Endothelial cell of umbilical vein (primary cell): Measurements from ENCODE around the gene ST6GALNAC6. TPM values are rescaled to one million over a fixed set of nuclear protein-coding genes. Genes with fewer than 3 reads are reported as not detected.

Source experiments
- BruUV-seq: library from RNA; stranded (reverse); fragments of 400-500 nt; replicated peaks from 2 replicates; lab custom pipeline; 2021; lab: Mats Ljungman, UMichigan
- CTCF ChIA-PET: fragments of 300-600, 350-600 bp; sonication (Branson Sonifier 250); formaldehyde crosslinking; loops from one replicate; lab custom pipeline; 2021; ENCODE audit warnings: antibody characterized with exemption, inconsistent platforms; lab: Charles Lee
- POLR2A ChIA-PET: fragments of 300-600, 350-600 bp; sonication (Branson Sonifier 250); formaldehyde crosslinking; loops from one replicate; lab custom pipeline; 2021; ENCODE audit warnings: antibody characterized with exemption, inconsistent platforms; lab: Charles Lee
- DNase-seq: peaks from one replicate; pipeline ENCODE4 v3.0.0-alpha.2; 2011; ENCODE audit warnings: low read depth, low spot score
- FAIRE-seq: peaks from 2 replicates; lab custom pipeline; 2011; peaks lifted over from hg19 to GRCh38; lab: Jason Lieb, UNC
- H2AFZ ChIP-seq: 2 replicates; pipeline ENCODE4 v1.6.0; 2012; ENCODE audit warnings: low read depth, low read length, control low read depth, inconsistent platforms
- H3K27ac ChIP-seq: 2 replicates; pipeline ENCODE4 v1.5.1; 2011; ENCODE audit warnings: low read depth, mild to moderate bottlenecking, control low read depth, low read length, moderate library complexity; ENCODE audit not compliant: insufficient read depth
- H3K27me3 ChIP-seq, 2 experiments: 2 replicates each; pipeline versions ENCODE4 v1.6.0 to v1.6.1; 2011; ENCODE audit warnings: low read length in 2 of 2, mixed read lengths in 1 of 2; ENCODE audit not compliant: control insufficient read depth in 2 of 2, insufficient read depth in 2 of 2
- H3K36me3 ChIP-seq, 2 experiments: 2 replicates in 1 of 2; 3 replicates in 1 of 2; pipeline ENCODE4 v1.5.1; 2011; ENCODE audit warnings: low read length in 2 of 2, mild to moderate bottlenecking in 1 of 2, moderate library complexity in 1 of 2; ENCODE audit not compliant: control insufficient read depth in 2 of 2, insufficient read depth in 2 of 2; ENCODE audit errors: extremely low read depth in 1 of 2
- H3K4me1 ChIP-seq: 3 replicates; pipeline ENCODE4 v1.5.1; 2011; ENCODE audit warnings: mild to moderate bottlenecking, low read length; ENCODE audit not compliant: control insufficient read depth, insufficient read depth; ENCODE audit errors: extremely low read depth
- H3K4me2 ChIP-seq: 2 replicates; pipeline ENCODE4 v1.6.1; 2011; ENCODE audit warnings: low read length, control low read depth, mixed read lengths; ENCODE audit not compliant: insufficient read depth
- H3K4me3 ChIP-seq, 3 experiments: fragments of 200-600 bp in 1 of 3; sonication (generic), shearing (Covaris generic) in 1 of 3; replicated peaks in 1 of 3; 2 replicates each; pipeline ENCODE4 v1.5.1; 2011 to 2016; ENCODE audit warnings: control low read depth in 3 of 3, low read length in 3 of 3, mild to moderate bottlenecking in 2 of 3, inconsistent platforms in 1 of 3, low read depth in 1 of 3, moderate library complexity in 1 of 3; ENCODE audit not compliant: insufficient read depth in 1 of 3
- H3K79me2 ChIP-seq: 2 replicates; pipeline ENCODE4 v1.6.0; 2012; ENCODE audit warnings: low read length, inconsistent platforms; ENCODE audit not compliant: control insufficient read depth, insufficient read depth
- H3K9ac ChIP-seq: replicated peaks from 2 replicates; pipeline ENCODE3; 2011; ENCODE audit warnings: low read length, control low read depth; ENCODE audit not compliant: insufficient read depth; ENCODE audit errors: extremely low read depth
- H3K9me1 ChIP-seq: replicated peaks from 3 replicates; pipeline ENCODE4 v1.6.0; 2011; ENCODE audit warnings: mild to moderate bottlenecking, low read length; ENCODE audit not compliant: control insufficient read depth, insufficient read depth; ENCODE audit errors: extremely low read depth
- H3K9me3 ChIP-seq: replicated peaks from 2 replicates; pipeline ENCODE4 v1.5.1; 2012; ENCODE audit warnings: low read length, inconsistent platforms; ENCODE audit not compliant: control insufficient read depth, insufficient read depth
- H4K20me1 ChIP-seq: replicated peaks from 2 replicates; pipeline ENCODE3; 2011; ENCODE audit warnings: mild to moderate bottlenecking, low read length; ENCODE audit not compliant: control insufficient read depth, insufficient read depth; ENCODE audit errors: extremely low read depth
- EZH2 ChIP-seq: IDR thresholded peaks from 2 replicates; pipeline ENCODE4 v1.6.1; 2012; ENCODE audit warnings: borderline replicate concordance, low read depth, mild to moderate bottlenecking, moderate library complexity, low read length, inconsistent platforms; ENCODE audit not compliant: severe bottlenecking
- FOS ChIP-seq: IDR thresholded peaks from 2 replicates; pipeline ENCODE4 v1.6.1; 2011; ENCODE audit warnings: mild to moderate bottlenecking, low read length, moderate library complexity, borderline replicate concordance; ENCODE audit not compliant: insufficient read depth
- GATA2 ChIP-seq: IDR thresholded peaks from 2 replicates; pipeline ENCODE4 v1.7.0; 2011; ENCODE audit warnings: low read depth, mild to moderate bottlenecking, moderate library complexity, mixed read lengths, low read length; ENCODE audit not compliant: insufficient read length, insufficient read depth
- JUN ChIP-seq: IDR thresholded peaks from 2 replicates; pipeline ENCODE4 v1.6.1; 2011; ENCODE audit warnings: borderline replicate concordance, low read depth; ENCODE audit not compliant: insufficient read length, insufficient read depth
- MYC ChIP-seq: IDR thresholded peaks from one replicate; pipeline ENCODE4 v1.6.1; 2011; ENCODE audit warnings: mild to moderate bottlenecking, low read depth, low read length
- POLR2A ChIP-seq: IDR thresholded peaks from 2 replicates; pipeline ENCODE4 v1.6.1; 2012; ENCODE audit warnings: low read depth, mild to moderate bottlenecking, control low read depth, low read length
- POLR2AphosphoS5 ChIP-seq: IDR thresholded peaks from 2 replicates; pipeline ENCODE4 v1.6.1; 2012; ENCODE audit warnings: low read depth, mild to moderate bottlenecking, control low read depth, low read length, moderate library complexity; ENCODE audit not compliant: insufficient read depth
- dilution Hi-C: fragments of 300-500 bp; cut with MboI; formaldehyde crosslinking; loops from one replicate; pipeline ENCODE4 v1.15.0; 2019; ENCODE audit warnings: low sequenced_read_pairs; ENCODE audit not compliant: extremely low pct_ligation_motif_present
- intact Hi-C: fragments of 100-400 bp; cut with micrococcal nuclease; formaldehyde crosslinking; loops from one replicate; pipeline ENCODE4 v1.10.0; 2022
- polyA plus RNA-seq, 4 experiments: library from polyadenylated mRNA; depleted of rRNA in 3 of 4; stranded (reverse) in 3 of 4; unstranded in 1 of 4; fragments of >200 nt; gene quantifications; 2 replicates each; pipeline versions ENCODE4 v1.2.1 to v1.2.3, GENCODE V29; 2011 to 2012; ENCODE audit warnings: missing spikeins in 1 of 4
- total RNA-seq: library from RNA; stranded (reverse); gene quantifications from 2 replicates; pipeline ENCODE4 v1.2.3, GENCODE V29; 2021
- TF ChIP-seq, protein P1 (sequence below), 2 donors: IDR thresholded peaks; 1 replicate in 1 of 2; 2 replicates in 1 of 2; pipeline ENCODE4 v1.5.1; 2011; ENCODE audit warnings: low read length in 2 of 2, mild to moderate bottlenecking in 2 of 2, moderate library complexity in 2 of 2, control low read depth in 1 of 2, inconsistent platforms in 1 of 2, low read depth in 1 of 2; ENCODE audit not compliant: insufficient read depth in 1 of 2; ENCODE audit errors: extremely low read depth in 1 of 2
- TF ChIP-seq, protein P2 (sequence below): IDR thresholded peaks from 2 replicates; pipeline ENCODE4 v1.6.1; 2011; ENCODE audit not compliant: insufficient read depth, insufficient read length

The ST6GALNAC6 gene
- total and polyA plus RNA-seq, 2 donors (not counting 3 experiments of a cell fraction or from before 2014, with no cell fraction given), result 43.0 to 78.9 TPM

DNA sequence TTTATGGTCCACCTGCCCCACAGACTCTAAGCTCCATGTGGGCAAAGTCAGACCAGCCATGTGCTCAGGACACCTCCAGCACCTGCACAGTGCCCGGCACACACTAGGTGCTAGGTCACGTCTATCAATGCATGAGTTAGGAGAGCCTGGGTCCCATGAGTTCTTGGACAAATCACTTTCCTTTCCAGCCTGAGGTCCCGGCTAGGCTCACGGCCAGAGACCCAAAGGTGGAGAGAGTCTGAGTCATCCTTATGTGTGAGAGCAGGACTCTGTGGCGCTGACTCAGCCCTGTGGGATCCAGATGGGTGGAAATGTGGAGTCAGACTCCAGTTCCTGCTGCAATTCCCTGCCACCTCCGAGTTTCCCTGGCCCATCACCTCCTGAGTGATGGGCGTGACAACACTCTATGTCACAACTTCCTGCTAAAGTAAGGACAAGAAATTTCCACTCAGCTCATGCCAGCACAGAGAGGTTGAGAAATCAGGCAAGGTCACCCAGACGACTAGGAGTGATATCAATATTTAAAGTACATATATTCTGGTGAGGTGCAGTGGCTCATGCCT lies 19.9 kb upstream of the ST6GALNAC6 start:
- Histone ChIP-seq H3K36me3 (peaks cover 0 to 2% of the 10 kb centered on the region in 2 experiments), H3K27ac (peak overlapping the region; percentile 66), H2AFZ (no peak overlapping the region), H3K9me1 (no peaks in the 10 kb centered on the region), H3K27me3 (no peaks in the 10 kb centered on the region), H3K9me3 (no peaks in the 10 kb centered on the region), H3K9ac (no peak overlapping the region), H4K20me1 (no peaks in the 10 kb centered on the region), H3K4me3 (no peak overlapping the region), H3K79me2 (peaks cover 12% of the 10 kb centered on the region), H3K4me2 (no peak overlapping the region), H3K4me1 (peaks cover 39% of the 10 kb centered on the region)
- dilution Hi-C loops, result no loop called here
- TF ChIP-seq POLR2AphosphoS5, result peak; percentile 95
- TF ChIP-seq MYC, result peak; percentile 69
- TF ChIP-seq, protein P1, sequence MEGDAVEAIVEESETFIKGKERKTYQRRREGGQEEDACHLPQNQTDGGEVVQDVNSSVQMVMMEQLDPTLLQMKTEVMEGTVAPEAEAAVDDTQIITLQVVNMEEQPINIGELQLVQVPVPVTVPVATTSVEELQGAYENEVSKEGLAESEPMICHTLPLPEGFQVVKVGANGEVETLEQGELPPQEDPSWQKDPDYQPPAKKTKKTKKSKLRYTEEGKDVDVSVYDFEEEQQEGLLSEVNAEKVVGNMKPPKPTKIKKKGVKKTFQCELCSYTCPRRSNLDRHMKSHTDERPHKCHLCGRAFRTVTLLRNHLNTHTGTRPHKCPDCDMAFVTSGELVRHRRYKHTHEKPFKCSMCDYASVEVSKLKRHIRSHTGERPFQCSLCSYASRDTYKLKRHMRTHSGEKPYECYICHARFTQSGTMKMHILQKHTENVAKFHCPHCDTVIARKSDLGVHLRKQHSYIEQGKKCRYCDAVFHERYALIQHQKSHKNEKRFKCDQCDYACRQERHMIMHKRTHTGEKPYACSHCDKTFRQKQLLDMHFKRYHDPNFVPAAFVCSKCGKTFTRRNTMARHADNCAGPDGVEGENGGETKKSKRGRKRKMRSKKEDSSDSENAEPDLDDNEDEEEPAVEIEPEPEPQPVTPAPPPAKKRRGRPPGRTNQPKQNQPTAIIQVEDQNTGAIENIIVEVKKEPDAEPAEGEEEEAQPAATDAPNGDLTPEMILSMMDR (IDR thresholded peaks at IDR 0.05; ENCODE audit: extremely low read depth in 1 of 2, insufficient read depth in 1 of 2, low read depth in 1 of 2, low read length in 2 of 2), result no peak
- no peak for TF ChIP-seq POLR2A
- TF ChIP-seq EZH2, result no peak
- TF ChIP-seq, protein P2, sequence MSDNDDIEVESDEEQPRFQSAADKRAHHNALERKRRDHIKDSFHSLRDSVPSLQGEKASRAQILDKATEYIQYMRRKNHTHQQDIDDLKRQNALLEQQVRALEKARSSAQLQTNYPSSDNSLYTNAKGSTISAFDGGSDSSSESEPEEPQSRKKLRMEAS, result no peak
- TF ChIP-seq FOS, result peak; percentile 99
- no peak for TF ChIP-seq GATA2
- TF ChIP-seq JUN, result peak; percentile 95
- CTCF ChIA-PET, result interaction anchor here (0.6 to 4.5 kb wide), 12 partner anchors 10 to 705 kb away, joined by 3 to 38 read pairs (median 3); partner anchors contain the start of genes ENG, ST6GALNAC6 and TOR2A
- BruUV-seq, result no TSS peak
- DNase-seq, result peak; percentile 99
- POLR2A ChIA-PET, result no interaction called here
- FAIRE-seq, result peak; percentile 100
- intact Hi-C loops, result loop anchor here (1.0 to 10.0 kb wide), 5 partner anchors 37 to 417 kb away; no protein-coding TSS in a partner anchor
